GM12801 (cell line): ENCODE results near the gene SPDEF.

Source experiments
- CTCF ChIP-seq: IDR thresholded peaks from one replicate; pipeline ENCODE4 v1.5.1; 2011; ENCODE audit warnings: control low read depth; ENCODE audit not compliant: insufficient read length; ENCODE audit errors: extremely low read depth

SPDEF gene

GRCh38 chr6:34560366-34561226 lies 4.5 kb upstream of the SPDEF start:
- no peak for TF ChIP-seq CTCF

- no peak for TF ChIP-seq CTCF
These were observed 3.7 kb upstream of the SPDEF start for GRCh38 chr6:34559651-34560365.

GRCh38 chr6:34558172-34558714 lies 2.1 kb upstream of the SPDEF start:
- no peak for TF ChIP-seq CTCF

GRCh38 chr6:34557228-34557627 lies 1.1 kb upstream of the SPDEF start:
- no peak for TF ChIP-seq CTCF

GRCh38 chr6:34556493-34556892 lies 364 bp upstream of the SPDEF start:
- no peak for TF ChIP-seq CTCF

GRCh38 chr6:34555328-34555727 lies 801 bp downstream of the SPDEF start:
- TF ChIP-seq CTCF: no peak

- no peak for TF ChIP-seq CTCF
These were observed 1.2 kb downstream of the SPDEF start for GRCh38 chr6:34555007-34555322.
